ENCODE results near the gene LYPD6B.

LYPD6B gene

GRCh38 chr2:149167941-149168340 is 129.4 kb downstream of the LYPD6B start:
- Histone ChIP-seq H3K27me3 (ENCODE audit: control insufficient read depth, insufficient read depth, low read length) (no peaks in the 10 kb centered on the region), H3K27ac (ENCODE audit: low read depth, low read length) (no peak overlapping the region), H3K9ac (ENCODE audit: low read length) (no peak overlapping the region), H3K36me3 (ENCODE audit: control insufficient read depth, insufficient read depth, low read length) (no peaks in the 10 kb centered on the region), H3K4me3 (ENCODE audit: low read length) (no peak overlapping the region), H3K4me1 (ENCODE audit: control insufficient read depth, insufficient read depth, low read length) (no peaks in the 10 kb centered on the region)

- Histone ChIP-seq H3K9ac (ENCODE audit: low read length) (no peak overlapping the region), H3K4me3 (ENCODE audit: low read length) (no peak overlapping the region), H3K4me1 (ENCODE audit: control insufficient read depth, insufficient read depth, low read length) (no peaks in the 10 kb centered on the region), H3K27ac (ENCODE audit: low read depth, low read length) (no peak overlapping the region), H3K36me3 (ENCODE audit: control insufficient read depth, insufficient read depth, low read length) (no peaks in the 10 kb centered on the region), H3K27me3 (ENCODE audit: control insufficient read depth, insufficient read depth, low read length) (no peaks in the 10 kb centered on the region)
Observed at GRCh38 chr2:149169656-149170055, 131.2 kb downstream of the LYPD6B start.

DNA sequence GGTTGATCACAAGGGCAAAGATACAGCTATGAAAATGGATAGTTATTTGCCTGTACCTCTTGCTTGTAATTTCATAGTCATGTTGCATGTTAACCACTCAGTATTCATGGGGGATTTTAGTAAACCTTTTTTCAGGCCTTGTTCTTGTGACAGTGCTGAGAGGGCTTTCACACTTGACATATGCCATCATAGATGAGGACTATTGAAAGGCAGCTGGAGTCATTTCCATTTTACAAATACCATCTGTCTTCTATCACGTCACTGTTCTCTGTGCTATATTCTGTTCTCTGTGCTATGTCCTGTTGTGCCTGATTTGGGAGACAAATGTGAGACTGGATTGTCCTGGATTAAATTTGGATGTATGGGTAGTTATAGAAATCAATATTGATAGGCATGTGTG is 131.7 kb downstream of the LYPD6B start:
- Histone ChIP-seq H3K36me3 (ENCODE audit: control insufficient read depth, insufficient read depth, low read length) (no peaks in the 10 kb centered on the region), H3K4me3 (ENCODE audit: low read length) (no peak overlapping the region), H3K4me1 (ENCODE audit: control insufficient read depth, insufficient read depth, low read length) (no peaks in the 10 kb centered on the region), H3K9ac (ENCODE audit: low read length) (no peak overlapping the region), H3K27me3 (ENCODE audit: control insufficient read depth, insufficient read depth, low read length) (no peaks in the 10 kb centered on the region), H3K27ac (ENCODE audit: low read depth, low read length) (no peak overlapping the region)

- no peaks in the 10 kb centered on the region for H3K36me3 ChIP-seq (ENCODE audit: control insufficient read depth, insufficient read depth, low read length)
- no peak overlapping the region for H3K27ac ChIP-seq (ENCODE audit: low read depth, low read length)
- no peak overlapping the region for H3K9ac ChIP-seq (ENCODE audit: low read length)
- H3K27me3 ChIP-seq (ENCODE audit: control insufficient read depth, insufficient read depth, low read length), result no peaks in the 10 kb centered on the region
- H3K4me3 ChIP-seq (ENCODE audit: low read length), result no peak overlapping the region
- H3K4me1 ChIP-seq (ENCODE audit: control insufficient read depth, insufficient read depth, low read length), result no peaks in the 10 kb centered on the region
Observed at GRCh38 chr2:149170911-149171310, 132.4 kb downstream of the LYPD6B start.

DNA sequence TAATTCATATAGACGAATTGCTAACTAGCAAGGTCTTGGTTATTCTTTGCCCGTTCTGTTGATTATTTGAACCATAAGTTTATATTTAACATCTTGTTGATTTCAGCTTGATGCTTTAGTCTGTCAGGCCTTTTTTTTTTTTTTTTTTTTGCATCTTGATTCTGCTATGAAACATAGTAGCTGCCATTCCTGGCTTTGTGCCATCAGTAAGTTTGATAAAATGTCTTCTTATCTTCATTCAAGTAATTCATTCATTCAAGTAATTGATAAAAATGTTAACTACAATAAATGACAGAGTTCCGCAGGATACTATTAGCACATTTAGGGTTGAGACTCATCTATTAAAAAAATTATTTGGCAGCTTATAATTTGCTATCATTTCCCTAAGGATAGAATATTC is 134.7 kb downstream of the LYPD6B start:
- H3K4me1 ChIP-seq (ENCODE audit: control insufficient read depth, insufficient read depth, low read length), result no peaks in the 10 kb centered on the region
- H3K4me3 ChIP-seq (ENCODE audit: low read length), result no peak overlapping the region
- H3K9ac ChIP-seq (ENCODE audit: low read length), result no peak overlapping the region
- H3K27me3 ChIP-seq (ENCODE audit: control insufficient read depth, insufficient read depth, low read length), result no peaks in the 10 kb centered on the region
- no peak overlapping the region for H3K27ac ChIP-seq (ENCODE audit: low read depth, low read length)
- H3K36me3 ChIP-seq (ENCODE audit: control insufficient read depth, insufficient read depth, low read length), result no peaks in the 10 kb centered on the region

DNA sequence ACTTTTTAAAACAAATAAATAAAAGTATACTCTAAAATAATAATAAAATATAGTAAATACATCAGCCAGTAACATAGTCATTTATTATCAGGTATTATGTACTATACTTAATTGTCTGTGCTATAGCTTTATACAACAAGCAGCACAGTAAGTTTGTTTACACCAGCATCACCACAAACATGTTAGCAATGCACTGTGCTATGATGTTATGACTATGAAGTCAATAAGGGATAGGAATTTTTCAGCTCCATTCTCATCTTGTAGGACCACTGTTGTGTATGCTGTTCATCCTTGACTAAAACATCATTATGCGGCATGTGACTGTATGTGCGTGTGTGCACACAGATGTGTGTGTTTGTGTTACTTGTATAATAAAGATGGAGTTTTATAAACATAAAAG is 137.5 kb downstream of the LYPD6B start:
- Histone ChIP-seq H3K4me3 (ENCODE audit: low read length) (no peak overlapping the region), H3K4me1 (ENCODE audit: control insufficient read depth, insufficient read depth, low read length) (no peaks in the 10 kb centered on the region), H3K27me3 (ENCODE audit: control insufficient read depth, insufficient read depth, low read length) (no peaks in the 10 kb centered on the region), H3K9ac (ENCODE audit: low read length) (no peak overlapping the region), H3K36me3 (ENCODE audit: control insufficient read depth, insufficient read depth, low read length) (no peaks in the 10 kb centered on the region), H3K27ac (ENCODE audit: low read depth, low read length) (no peak overlapping the region)

GRCh38 chr2:149178612-149179011 is 140.1 kb downstream of the LYPD6B start:
- no peaks in the 10 kb centered on the region for H3K27me3 ChIP-seq (ENCODE audit: control insufficient read depth, insufficient read depth, low read length)
- H3K36me3 ChIP-seq (ENCODE audit: control insufficient read depth, insufficient read depth, low read length), result no peaks in the 10 kb centered on the region
- no peak overlapping the region for H3K27ac ChIP-seq (ENCODE audit: low read depth, low read length)
- no peaks in the 10 kb centered on the region for H3K4me1 ChIP-seq (ENCODE audit: control insufficient read depth, insufficient read depth, low read length)
- no peak overlapping the region for H3K4me3 ChIP-seq (ENCODE audit: low read length)
- H3K9ac ChIP-seq (ENCODE audit: low read length), result no peak overlapping the region

DNA sequence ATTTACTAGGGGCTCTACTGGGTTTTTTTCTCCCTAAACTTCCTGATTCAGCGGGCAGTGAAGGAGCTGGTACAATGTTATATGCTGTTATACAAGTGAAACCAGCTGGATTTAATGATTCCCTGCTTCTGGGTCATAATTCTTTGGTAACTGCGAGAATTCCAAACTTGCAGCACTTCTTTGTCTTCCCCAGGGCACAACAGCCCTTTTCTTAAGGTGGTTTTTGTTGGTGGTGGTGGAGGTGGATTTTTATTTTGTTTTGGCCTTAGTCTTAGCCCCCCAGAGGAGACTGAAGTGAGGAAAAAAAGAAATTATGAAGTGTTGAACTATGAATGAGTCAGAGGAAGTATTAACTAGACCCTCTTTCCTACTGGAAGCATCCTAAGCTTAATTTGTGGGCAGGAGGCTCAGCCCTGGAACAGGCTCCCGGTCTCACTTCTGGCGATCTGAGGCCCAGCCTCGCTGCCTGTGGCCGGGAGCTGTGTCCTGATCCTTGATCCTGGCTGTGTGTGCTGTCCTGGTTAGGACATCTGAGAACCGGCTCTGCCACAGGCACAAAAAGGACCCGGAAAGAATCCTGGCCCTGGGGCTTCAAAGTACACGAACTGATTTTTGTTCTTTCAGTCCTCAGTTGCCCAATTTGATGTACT is 141.9 kb downstream of the LYPD6B start:
- Histone ChIP-seq H3K27me3 (ENCODE audit: control insufficient read depth, insufficient read depth, low read length) (no peaks in the 10 kb centered on the region), H3K27ac (ENCODE audit: low read depth, low read length) (no peak overlapping the region), H3K9ac (ENCODE audit: low read length) (no peak overlapping the region), H3K4me1 (ENCODE audit: control insufficient read depth, insufficient read depth, low read length) (no peaks in the 10 kb centered on the region), H3K4me3 (ENCODE audit: low read length) (no peak overlapping the region), H3K36me3 (ENCODE audit: control insufficient read depth, insufficient read depth, low read length) (no peaks in the 10 kb centered on the region)

DNA sequence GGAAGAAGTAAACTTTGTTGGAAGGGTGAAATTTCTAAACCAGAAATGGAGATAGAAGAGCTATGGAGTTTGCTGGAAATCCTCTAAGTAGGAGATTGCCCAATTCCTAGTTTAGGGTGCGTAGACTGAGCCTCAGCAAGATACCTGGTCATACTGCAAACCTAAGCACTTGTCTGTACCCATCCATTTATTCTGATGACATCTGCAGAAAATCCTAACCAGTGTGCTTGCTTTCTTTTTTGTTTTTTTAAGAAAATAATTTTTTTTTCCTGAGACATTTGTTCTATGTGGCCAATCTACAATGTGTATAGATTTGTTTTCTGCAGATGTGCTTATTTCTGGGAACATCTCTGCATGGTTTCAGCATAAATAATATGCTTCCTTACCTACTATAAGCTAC is 144.7 kb downstream of the LYPD6B start:
- no peak overlapping the region for H3K9ac ChIP-seq (ENCODE audit: low read length)
- no peak overlapping the region for H3K27ac ChIP-seq (ENCODE audit: low read depth, low read length)
- H3K4me1 ChIP-seq (ENCODE audit: control insufficient read depth, insufficient read depth, low read length), result no peaks in the 10 kb centered on the region
- no peaks in the 10 kb centered on the region for H3K27me3 ChIP-seq (ENCODE audit: control insufficient read depth, insufficient read depth, low read length)
- no peaks in the 10 kb centered on the region for H3K36me3 ChIP-seq (ENCODE audit: control insufficient read depth, insufficient read depth, low read length)
- H3K4me3 ChIP-seq (ENCODE audit: low read length), result no peak overlapping the region

GRCh38 chr2:149184991-149185390 is 146.5 kb downstream of the LYPD6B start:
- no peaks in the 10 kb centered on the region for H3K4me1 ChIP-seq (ENCODE audit: control insufficient read depth, insufficient read depth, low read length)
- no peaks in the 10 kb centered on the region for H3K36me3 ChIP-seq (ENCODE audit: control insufficient read depth, insufficient read depth, low read length)
- H3K9ac ChIP-seq (ENCODE audit: low read length), result no peak overlapping the region
- H3K4me3 ChIP-seq (ENCODE audit: low read length), result no peak overlapping the region
- H3K27me3 ChIP-seq (ENCODE audit: control insufficient read depth, insufficient read depth, low read length), result no peaks in the 10 kb centered on the region
- H3K27ac ChIP-seq (ENCODE audit: low read depth, low read length), result no peak overlapping the region

DNA sequence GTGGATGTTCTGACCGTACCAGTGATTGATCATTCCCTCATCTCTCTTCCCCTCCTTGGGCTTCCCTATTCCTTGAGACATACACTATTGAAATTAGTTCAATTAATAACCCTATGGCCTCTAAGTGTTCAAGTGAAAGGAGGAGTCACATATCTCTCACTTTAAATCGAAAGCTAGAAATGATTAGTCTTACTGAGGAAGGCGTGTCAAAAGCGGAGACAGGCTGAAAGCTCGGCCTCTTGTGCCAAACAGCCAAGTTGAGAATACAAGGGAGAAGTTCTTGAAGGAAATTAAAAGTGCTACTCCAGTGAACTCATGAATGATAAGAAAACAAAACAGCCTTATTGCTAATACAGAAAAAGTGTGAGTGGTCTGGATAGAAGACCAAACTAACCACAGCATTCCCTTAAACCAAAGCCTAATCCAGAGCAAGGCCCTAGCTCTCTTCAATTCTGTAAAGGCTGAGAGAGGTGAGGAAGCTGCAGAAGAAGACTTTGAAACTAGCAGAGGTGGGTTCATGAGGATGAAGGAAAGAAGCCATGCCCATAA is 147.5 kb downstream of the LYPD6B start:
- no peaks in the 10 kb centered on the region for H3K27me3 ChIP-seq (ENCODE audit: control insufficient read depth, insufficient read depth, low read length)
- H3K9ac ChIP-seq (ENCODE audit: low read length), result no peak overlapping the region
- no peaks in the 10 kb centered on the region for H3K4me1 ChIP-seq (ENCODE audit: control insufficient read depth, insufficient read depth, low read length)
- no peak overlapping the region for H3K27ac ChIP-seq (ENCODE audit: low read depth, low read length)
- H3K4me3 ChIP-seq (ENCODE audit: low read length), result no peak overlapping the region
- no peaks in the 10 kb centered on the region for H3K36me3 ChIP-seq (ENCODE audit: control insufficient read depth, insufficient read depth, low read length)

GRCh38 chr2:149187057-149187456 is 148.6 kb downstream of the LYPD6B start:
- Histone ChIP-seq H3K4me3 (ENCODE audit: low read length) (no peak overlapping the region), H3K27ac (ENCODE audit: low read depth, low read length) (no peak overlapping the region), H3K4me1 (ENCODE audit: control insufficient read depth, insufficient read depth, low read length) (no peaks in the 10 kb centered on the region), H3K9ac (ENCODE audit: low read length) (no peak overlapping the region), H3K27me3 (ENCODE audit: control insufficient read depth, insufficient read depth, low read length) (no peaks in the 10 kb centered on the region), H3K36me3 (ENCODE audit: control insufficient read depth, insufficient read depth, low read length) (no peaks in the 10 kb centered on the region)

GRCh38 chr2:149188291-149188690 is 149.8 kb downstream of the LYPD6B start:
- no peak overlapping the region for H3K9ac ChIP-seq (ENCODE audit: low read length)
- no peaks in the 10 kb centered on the region for H3K36me3 ChIP-seq (ENCODE audit: control insufficient read depth, insufficient read depth, low read length)
- no peak overlapping the region for H3K27ac ChIP-seq (ENCODE audit: low read depth, low read length)
- no peaks in the 10 kb centered on the region for H3K4me1 ChIP-seq (ENCODE audit: control insufficient read depth, insufficient read depth, low read length)
- H3K4me3 ChIP-seq (ENCODE audit: low read length), result no peak overlapping the region
- no peaks in the 10 kb centered on the region for H3K27me3 ChIP-seq (ENCODE audit: control insufficient read depth, insufficient read depth, low read length)
